Stomach (tissue), 4 donors: ENCODE measurements around the gene CDH23.

Source experiments
- CTCF ChIP-seq, 7 experiments: fragments of 450-650 bp in 4 of 7; fragments of 200-600 bp in 3 of 7; sonication (generic) in 3 of 7; IDR thresholded peaks; one replicate each; pipeline ENCODE4 v1.5.1; 2016 to 2019; ENCODE audit warnings: antibody characterized with exemption in 7 of 7, control low read depth in 2 of 7, mild to moderate bottlenecking in 1 of 7
- EP300 ChIP-seq: sonication (generic); formaldehyde crosslinking; IDR thresholded peaks from one replicate; pipeline ENCODE4 v1.6.1; 2017; ENCODE audit warnings: antibody characterized with exemption
- POLR2A ChIP-seq, 4 donors: fragments of 450-650 bp; IDR thresholded peaks; one replicate each; pipeline ENCODE4 v1.6.1; 2016; ENCODE audit warnings: antibody characterized with exemption in 4 of 4, control low read depth in 2 of 4, mild to moderate bottlenecking in 1 of 4, moderate library complexity in 1 of 4

GRCh38 chr10:71393841-71394475, 2.8 kb upstream of the CDH23 start:
- no peak for TF ChIP-seq CTCF (IDR thresholded peaks at IDR 0.05)
- no peak for TF ChIP-seq EP300
- TF ChIP-seq POLR2A (IDR thresholded peaks at IDR 0.05) = no peak
